Stimulated activated CD4-positive, alpha-beta T cell treated with anti-CD3 and anti-CD28 coated beads, TNF-alpha, amount 100 ng/mL, for 4 hours (primary cell): ENCODE results near the gene ZNF837.

ENCODE experiments used
- DNase-seq, 3 experiments: peaks; one replicate each; pipeline ENCODE4 v3.0.0-alpha.2; 2020; ENCODE audit warnings: low read depth in 3 of 3

ZNF837 gene

DNA sequence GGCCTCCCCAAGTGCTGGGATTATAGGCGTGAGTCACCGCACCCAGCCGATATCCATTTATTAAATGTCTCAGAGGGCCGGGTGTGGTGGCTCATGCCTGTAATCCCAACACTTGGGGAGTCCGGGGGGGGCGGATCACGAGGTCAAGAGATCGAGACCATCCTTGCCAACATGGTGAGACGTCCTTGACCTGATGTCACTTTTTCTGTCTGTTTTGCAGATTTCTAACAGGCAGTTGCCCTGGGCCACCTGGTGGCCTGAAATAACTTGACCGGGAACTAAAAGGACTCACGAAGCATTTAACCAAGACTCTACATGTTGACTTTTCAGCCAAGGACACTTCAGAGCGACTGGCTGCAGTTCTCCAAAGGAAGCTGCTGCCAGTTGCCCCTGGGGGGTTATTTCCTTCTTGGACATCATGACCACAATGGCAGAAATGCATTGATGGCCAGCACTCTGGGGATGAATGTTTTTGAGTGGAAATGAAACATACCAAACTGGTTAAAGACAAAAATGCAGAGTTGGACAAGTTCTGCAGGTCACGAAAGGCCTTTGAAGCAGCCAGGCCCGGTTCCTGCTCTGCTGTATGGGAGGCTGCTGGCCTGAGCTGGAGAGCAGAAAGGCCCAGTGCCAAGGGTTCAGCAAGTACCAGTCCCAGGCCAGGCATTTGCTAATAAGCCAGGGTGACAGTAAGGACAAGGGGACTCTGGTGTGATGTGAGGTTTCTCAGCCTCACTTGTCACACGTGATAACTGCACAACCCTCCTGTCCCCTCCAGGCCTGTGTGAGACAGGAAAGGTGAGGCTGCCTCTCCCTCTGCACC is 8.3 kb downstream of the ZNF837 start:
- no peak for DNase-seq

DNA sequence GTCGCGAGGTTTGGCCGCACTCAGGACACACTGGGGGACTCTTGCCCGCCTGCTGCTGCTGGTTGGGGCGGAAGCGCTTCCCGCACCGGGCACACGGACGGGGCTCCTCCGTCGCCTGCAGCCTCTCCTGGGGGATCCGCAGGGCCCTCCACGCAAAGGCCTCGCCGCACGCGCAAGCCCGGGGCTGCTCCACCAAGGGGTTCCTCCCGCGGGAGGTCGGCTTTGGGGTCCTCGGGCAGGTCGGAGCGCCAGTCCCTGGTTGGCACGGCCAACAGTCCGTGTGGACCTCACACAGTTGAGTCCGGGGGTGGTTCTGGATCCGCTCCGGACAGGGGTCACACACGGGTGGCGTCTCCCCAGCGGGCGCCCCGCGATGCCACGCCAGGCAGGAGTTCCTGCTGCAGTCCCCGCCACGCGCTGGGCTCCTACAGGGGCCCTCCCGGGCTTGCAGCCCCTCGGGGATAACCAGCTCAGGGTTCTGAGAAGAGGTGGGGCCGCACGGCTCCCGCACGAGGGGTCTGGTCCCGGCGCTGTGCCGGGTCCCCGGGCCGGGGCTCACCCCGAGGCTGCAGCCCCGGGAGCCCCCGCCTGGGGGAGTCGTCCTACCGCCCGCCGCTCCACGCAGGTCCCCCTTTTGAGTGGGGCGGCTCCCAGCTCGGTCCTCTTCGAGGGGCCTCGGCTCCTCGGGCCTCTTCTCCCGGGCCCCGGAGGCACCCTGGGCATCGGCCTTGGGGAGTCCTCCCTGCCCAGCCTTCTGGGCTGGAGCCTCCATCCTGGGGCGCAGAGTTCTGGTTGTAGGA is 12.1 kb downstream of the ZNF837 start:
- no peak for DNase-seq

DNA sequence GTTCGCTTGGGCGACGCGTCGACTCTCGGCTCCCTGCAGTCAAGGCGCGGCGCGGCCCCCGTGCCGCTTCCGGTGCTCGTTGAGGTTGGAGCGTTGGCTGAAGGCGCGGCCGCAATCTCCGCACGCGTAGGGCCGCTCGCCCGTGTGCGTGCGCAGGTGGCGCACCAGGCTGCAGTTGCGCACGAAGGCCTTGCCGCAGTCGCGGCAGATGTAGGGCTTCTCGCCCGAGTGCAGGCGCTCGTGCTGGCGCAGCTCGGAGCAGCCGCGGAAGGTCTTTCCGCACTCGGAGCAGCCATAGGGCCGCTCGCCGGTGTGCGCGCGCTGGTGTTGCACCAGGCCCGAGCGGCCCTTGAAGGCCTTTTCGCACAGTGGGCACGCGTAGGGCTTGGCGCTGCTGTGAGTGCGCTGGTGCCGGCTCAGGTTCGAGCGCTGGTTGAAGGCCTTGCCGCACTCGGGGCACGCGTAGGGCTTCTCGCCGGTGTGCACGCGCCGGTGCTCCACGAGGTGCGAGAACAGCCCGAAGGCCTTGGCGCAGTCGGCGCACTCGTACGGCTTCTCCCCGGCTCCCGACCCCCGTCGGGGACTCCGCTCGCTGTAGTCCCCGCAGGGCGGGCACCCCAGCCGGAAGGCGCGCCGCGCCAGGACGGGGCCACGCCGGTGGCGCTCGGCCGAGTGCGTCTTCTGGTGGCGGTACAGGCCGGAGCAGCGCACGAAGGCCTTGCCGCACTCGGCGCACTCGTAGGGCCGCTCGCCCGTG is 13.0 kb downstream of the ZNF837 start:
- no peak for DNase-seq

DNA sequence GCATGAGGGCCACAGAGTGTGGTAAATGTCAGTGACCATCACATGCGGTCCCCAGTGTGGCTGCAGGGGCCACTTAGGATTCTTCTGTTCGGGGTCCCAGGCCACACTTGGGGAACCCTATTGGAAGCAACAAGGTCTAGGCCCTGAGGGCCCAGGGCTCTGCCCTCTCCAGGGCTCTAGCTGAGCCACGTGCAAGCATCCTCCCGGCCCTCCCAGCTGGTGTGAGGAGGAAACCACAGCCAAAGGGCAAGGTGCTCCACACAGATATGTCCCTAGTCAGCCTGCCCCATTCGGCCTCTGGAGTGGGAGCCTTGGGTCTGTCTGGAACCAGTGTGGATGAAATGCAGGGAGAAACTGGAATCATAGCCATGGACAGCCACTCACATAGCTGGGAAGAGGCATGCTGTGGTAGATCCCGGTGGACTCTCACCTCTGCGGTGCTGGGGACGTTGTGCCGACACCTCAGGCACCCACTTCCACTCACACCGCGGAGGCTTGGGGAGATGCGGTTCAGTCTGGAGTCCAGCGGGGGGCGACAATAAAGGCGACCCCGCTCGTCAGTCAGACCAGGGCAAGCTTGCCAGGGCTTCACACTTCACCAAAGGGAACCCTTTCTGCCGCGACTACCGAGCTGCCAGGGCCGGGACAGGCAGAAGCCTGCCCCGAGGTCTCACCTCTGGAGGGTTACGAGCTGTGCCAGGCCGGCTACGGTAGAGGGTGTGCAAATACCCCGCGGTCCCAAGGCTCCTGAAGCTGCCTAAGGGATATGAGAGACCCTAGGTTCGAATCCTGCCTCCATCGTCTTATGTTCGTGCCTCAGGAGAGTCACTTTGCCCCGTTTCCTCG is 14.0 kb downstream of the ZNF837 start:
- no peak for DNase-seq

DNA sequence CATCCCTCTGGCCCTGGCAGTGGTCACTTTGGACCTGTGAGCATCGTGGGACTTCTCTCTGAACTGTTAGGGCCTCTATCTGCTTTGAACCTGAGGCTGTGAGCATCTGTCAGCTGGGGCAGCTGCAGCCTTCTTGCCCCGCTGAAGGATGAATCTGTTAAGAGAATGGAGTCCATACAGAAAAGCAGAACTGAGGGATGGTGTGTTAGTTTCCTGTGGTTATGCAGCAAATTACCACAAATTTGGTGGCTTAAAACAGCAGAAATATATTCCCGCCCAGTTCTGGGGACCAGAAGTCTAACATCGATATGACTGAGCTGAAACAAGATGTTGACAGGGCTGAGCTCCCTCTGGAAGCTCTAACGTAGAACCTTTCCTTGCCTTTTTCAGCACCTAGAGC is 16.7 kb downstream of the ZNF837 start:
- DNase-seq, result no peak

DNA sequence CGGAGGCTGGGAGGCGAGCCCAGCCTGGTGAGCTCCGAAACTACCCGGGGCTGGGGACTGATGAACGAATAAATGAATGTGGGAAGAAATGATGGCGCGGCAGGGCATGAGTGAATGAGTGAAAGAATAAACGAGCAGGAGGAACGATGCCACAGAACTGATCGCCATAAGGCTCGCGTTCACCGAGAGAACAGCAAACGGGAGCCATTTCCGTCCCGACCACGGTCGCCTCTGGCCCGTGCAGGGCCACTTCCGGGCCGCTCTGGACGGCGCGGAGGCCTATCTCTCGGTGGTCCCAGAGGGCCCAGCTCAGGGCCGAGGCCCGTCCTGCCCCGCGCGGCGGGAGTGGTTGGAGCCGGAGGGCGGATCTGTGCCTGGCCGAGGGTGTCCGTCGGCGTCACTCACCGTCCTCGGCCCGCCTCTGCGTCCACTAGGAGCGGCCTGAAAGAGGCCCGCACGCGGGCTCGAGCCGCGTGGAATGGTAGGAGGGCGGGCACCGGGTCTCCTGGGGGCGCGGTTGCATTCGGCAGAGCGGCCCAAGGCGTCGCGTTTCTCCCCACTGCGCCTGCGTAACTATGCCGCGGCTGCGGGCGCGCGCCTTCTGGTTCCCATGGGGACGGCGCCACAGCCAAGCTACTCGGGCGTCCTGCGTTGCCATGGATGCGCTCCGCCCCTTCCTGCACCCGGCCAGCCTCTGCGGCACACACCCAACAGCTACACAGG is 18.4 kb downstream of the ZNF837 start, which contains the start of gene ZNF497:
Gene ZNF497, minus strand, starts transcription at position 480 of the 723 bp plus-strand sequence. CDS start 5,116 bp downstream, outside the sequence.
- peak; percentile 91 to 93 (median 92) for DNase-seq

DNA sequence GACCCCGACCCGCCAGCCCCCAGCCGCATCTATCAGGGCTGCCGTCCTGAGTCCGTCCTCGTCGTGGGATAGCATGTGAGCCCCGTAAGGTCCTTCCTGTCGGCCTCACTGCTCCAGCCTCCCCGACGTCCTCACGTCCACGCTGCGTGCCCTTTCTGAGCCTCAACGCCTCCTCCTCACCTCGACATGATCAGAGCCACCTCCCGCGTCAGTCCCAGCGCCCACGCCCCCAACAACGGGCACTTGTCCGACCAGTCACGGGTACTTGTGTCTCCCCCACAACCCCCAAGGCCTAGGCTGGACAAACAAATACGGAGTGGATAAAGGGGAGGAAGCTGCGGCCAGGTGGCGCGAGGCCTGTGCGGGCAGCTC is 18.9 kb downstream of the ZNF837 start:
- peak in 1 of 3 experiments; percentile 24 for DNase-seq

DNA sequence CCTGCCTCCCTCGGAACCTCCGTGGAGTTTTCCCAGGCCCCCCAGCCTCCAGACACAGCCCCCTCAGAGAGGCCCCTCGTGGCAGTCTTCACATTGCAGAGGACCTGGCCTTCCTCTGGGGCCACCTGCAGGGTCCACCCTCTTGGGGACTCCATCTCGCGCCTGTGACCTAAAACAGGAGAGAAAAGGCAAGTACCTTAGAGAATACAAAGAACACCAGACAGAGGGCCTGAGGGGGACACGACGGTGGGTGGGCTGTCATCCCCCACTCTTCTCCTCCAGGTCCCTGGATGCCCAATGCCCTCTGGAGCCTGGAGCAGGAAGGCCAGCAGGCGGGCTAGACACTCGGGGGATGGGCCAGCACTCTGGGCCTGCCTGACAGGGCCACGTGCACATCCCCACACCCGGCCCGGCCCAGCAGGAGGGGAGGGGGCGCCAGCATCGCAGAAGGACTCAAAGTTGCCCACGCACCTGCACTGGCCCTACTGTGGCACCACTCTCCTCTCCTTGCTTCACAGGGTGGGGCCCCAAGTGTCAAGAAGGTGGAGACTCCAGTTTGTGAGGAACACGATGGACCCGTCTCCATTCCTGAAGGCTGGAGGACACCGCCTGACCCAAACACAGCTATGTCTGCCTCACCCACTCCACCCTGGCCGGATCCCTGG is 23.2 kb downstream of the ZNF837 start:
- no peak for DNase-seq

DNA sequence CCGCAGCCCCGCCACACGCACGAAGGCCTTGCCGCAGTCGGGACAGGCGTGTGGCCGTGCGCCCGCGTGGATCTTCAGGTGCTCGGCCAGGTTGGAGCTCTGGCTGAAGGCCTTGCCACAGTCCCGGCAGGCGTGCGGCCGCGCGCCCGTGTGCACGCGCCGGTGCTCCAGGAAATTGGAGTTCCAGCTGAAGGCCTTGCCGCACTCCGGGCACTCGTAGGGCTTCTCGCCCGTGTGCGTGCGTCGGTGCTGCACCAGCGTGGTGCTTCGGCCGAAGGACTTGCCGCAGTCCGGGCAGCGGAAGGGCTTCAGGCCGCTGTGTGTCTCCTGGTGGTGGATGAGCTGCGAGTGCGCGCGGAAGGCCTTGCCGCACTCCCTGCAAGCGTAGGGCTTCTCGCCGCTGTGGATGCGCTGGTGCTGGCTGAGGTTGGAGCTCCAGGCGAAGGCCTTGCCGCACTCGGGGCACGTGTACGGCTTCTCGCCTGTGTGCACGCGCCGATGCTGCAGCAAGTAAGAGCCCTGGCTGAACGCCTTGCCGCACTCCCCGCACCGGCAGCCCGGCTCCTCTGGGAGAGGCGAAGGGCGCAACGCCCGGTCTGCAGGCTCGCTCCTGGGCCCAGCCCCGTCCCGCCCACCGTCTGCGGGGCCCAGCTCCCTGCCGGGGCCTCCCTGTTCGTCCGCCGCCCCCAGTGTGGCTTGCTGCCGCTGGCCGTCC is 23.9 kb downstream of the ZNF837 start:
- no peak for DNase-seq

DNA sequence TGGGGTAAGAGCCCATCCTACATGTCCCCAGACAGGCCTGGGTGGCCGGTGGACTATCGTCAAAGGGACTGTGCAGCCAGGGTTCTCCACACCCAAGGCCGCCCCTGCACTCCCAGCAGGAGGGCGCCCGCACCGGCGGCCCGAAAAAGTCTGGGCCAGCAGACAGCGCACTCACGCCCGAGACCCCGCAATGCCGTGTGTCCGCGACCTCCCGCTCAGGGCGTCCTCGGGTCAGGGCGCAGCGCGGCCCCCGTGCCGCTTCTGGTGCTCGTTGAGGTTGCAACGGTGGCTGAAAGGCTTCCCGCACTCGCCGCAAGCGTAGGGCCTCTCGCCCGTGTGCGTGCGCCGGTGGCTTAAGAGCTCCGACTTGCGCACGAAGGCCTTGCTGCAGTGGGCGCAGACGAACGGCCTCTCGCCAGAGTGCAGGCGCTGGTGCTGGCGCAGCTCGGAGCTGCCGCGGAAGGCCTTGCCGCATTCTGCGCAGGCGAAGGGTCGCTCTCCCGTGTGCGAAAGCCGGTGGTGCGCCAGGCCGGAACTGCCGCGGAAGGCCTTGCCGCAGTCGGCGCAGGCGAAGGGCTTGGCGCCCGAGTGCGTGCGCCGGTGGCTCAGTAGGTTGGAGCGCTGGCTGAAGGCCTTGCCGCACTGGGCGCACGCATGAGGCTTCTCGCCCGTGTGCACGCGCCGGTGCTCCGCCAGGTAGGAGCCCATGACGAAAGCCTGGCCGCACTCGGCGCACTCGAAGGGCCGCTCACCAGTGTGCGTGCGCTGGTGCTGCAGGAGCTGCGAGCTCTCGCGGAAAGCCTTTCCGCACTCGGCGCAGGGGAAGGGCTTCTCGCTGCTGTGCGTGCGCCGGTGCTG is 24.7 kb downstream of the ZNF837 start:
- no peak for DNase-seq

DNA sequence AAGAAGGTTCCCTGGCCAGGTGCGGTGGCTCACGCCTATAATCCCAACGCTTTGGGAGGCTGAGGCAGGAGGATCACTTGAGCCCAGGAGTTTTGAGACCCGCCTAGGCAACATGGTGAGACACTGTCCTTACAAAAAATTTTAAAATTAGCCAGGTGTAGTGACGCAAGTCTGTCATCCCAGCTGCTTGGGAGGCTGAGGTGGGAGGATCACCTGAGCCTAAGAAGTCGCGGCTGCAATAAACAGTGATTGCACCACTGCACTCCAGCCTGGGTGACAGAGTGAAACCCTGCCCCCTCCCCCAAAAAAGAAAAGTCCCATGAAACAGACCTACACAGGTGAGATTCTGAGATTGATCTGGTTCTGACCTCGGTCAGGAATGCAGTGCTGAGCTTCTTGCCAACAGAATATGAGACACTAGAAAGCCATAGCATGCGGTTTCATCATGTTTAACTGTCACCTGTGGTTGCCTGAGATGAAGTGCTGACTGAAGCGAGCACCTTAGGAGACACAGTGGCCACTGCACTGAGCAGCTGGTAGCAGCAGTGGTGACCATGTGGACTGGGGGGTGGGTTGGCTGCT is 25.5 kb downstream of the ZNF837 start:
- DNase-seq, result no peak

DNA sequence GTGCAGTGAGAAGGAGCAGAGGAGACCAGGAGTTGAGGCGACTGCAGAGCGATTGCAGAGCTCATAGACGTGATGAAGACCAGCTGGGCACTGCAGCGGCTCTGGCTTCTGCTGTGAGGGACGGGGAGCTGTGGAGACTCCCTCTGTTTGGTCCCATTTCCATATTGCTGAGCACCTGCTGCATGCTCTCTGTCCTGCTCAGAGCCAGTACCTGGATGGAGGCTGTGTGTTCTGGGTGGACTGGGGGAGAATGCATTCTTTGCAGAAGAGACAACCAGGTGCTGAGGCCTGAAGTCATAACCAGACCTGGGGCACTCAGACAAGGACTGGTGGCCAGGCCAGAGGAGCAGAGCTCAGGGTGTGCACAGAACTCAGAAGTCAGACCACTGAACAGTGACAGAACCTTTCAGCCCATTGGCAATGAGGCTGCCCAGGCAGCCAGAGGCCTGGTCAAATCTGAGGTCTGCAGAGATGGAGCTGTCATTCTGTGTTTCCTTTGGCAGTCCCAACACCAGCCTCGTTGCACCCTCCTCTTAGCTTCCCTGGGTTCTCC is 26.3 kb downstream of the ZNF837 start:
- DNase-seq, result no peak

DNA sequence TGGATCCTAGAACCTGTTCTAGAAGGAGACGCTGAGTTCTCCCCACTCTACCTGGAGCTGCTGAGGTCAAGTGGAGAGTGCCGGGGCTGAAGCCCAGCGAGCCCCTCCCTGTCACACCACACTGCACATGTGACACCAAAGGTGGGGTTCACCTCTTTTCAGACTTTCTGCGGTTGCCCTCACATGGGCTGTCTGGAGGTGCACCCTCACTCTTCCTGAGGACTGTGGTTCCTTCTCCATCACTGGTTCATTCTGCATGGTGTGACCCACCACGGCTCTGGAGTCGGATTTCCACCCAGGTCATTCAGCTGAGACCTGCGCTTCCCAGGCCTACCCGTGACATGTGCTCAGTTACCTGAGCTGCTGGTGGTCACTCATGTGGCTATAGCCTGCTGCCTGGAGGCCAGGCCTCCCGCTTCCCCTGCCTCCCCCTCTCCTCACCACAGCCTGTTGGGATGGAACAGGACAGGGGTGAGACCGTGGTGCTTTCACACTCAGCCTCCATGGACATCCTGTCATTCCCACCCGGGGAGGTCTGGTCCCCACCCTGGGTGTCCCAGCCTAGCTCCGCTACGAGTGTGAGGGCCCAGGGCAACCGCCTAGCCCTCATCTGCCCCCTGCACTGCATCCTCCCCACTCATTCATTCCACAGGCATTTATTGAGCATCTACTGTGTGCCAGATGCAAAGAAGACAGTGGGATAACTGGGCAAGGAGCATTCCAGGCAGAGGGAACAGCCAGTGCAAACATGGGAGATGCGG is 26.9 kb downstream of the ZNF837 start:
- no peak for DNase-seq

DNA sequence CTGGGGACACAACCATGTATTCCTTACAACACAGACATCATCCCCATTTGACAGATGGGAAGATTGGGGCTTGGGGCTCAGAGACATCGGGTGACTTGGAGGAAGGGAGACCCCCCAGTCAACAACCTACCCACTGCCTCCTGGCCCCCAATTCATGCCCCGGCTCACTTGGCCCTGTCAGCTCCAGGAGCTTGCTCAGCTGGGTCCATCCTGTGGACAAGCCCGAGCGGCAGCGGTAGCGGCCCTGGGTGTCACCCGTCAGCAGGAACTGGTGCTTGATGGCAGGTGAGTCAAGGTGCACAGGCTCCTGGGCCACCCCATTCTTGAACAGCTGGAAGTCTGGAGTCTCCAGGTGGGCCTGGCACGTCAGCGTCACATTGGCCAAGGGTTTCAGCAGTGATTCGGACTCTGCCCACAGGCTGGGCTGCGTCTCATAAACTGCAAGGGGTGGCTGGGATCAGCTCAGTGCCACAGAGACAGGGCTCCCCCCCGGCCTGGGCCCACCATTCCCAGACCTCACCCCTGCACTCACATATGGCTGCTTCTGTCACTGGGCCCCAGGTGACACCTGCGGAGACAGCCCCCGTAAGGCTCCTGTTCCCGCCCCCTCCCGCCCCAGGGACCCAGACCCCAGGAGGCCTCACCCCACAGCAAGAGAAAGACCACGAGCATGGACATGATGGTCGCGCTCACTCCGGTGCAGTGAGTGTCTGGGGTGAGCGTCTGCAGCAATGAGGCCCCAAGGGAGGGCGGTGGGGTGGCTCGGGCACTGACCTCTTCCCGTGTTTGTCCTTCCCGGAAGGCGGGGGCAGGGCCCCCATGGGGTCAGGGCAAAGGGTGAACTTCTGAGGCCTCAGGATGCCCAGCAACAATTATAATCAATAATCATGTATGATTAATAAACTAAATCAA is 27.8 kb downstream of the ZNF837 start, which contains the start of gene A1BG:
Gene A1BG, minus strand, starts transcription at position 733 of the 912 bp plus-strand sequence. Its CDS starts 55 bp downstream, at position 678.
- DNase-seq, result no peak

DNA sequence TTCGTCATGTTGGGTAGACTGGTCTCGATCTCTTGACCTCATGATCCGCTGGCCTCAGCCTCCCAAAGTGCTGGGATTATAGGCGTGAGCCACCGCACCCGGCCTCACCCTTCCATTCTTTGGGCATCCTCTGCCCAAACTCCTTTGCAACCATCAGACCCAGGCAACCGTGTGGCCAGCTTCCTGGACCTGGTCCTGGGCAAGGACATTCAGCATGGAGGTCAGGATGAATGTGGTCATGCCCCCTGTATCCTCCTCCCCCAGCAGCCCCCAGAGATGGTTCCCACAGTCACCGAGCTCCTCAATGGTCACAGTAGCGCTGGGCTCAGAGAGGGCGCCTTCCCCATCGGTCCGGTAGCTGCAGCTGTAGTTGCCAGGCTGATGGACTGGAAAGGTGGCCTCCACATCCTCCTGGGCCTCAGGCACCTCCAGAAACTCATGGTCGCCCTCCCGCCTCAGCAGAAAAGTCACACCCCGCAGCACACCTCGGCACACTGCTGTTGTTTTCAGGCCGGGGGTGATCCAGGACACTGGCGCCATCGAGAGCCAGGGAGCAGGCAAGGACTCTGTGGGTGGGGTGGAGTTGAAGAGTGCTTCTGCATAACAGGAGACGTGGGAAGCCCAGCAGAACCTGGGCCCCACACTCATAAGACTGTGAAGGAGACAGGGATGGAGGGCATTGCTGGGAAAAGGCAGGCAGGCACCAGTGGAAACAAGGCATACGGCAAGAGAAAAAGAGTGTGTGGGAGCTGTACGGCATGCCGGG is 28.7 kb downstream of the ZNF837 start:
- no peak for DNase-seq
